Esophagus squamous epithelium (tissue), 5 donors: ENCODE data around the gene TAGLN3. TPM values are rescaled to one million over a fixed set of nuclear protein-coding genes. Genes with fewer than 3 reads are reported as not detected.
A peak's percentile ranks its signal among the peaks of the same experiment; 100 is the strongest.

Experiments used
- DNase-seq: peaks from one replicate; lab custom pipeline; 2025; lab: John Stamatoyannopoulos, UW
- H3K27ac ChIP-seq, 4 donors: fragments of 200-600 bp; sonication (generic); one replicate each; pipeline ENCODE4 v1.5.1; 2016 to 2019; ENCODE audit warnings: mild to moderate bottlenecking in 1 of 4
- H3K27me3 ChIP-seq, 4 donors: fragments of 200-600 bp; sonication (generic); 1 replicate in 3 of 4; 2 replicates in 1 of 4; pipeline versions ENCODE4 v1.5.1 to v1.6.0; 2017 to 2021; ENCODE audit warnings: antibody characterized with exemption in 1 of 4
- H3K36me3 ChIP-seq, 3 donors: fragments of 200-600 bp; sonication (generic); one replicate each; pipeline ENCODE4 v1.5.1; 2016 to 2019
- H3K4me1 ChIP-seq, 3 donors: fragments of 200-600 bp; sonication (generic); one replicate each; pipeline ENCODE4 v1.5.1; 2017 to 2019
- H3K4me3 ChIP-seq, 4 donors: fragments of 200-600 bp; sonication (generic); 1 replicate in 3 of 4; 2 replicates in 1 of 4; pipeline ENCODE4 v1.5.1; 2016 to 2019; ENCODE audit warnings: mild to moderate bottlenecking in 2 of 4, moderate library complexity in 1 of 4
- H3K9me3 ChIP-seq, 3 donors: fragments of 200-600 bp; sonication (generic); one replicate each; pipeline ENCODE4 v1.5.1; 2016 to 2019
- POLR2A ChIP-seq, 4 donors: fragments of 450-650 bp; IDR thresholded peaks; one replicate each; pipeline ENCODE4 v1.6.1; 2017; ENCODE audit warnings: antibody characterized with exemption in 4 of 4, mild to moderate bottlenecking in 4 of 4, moderate library complexity in 3 of 4
- WGBS, 2 donors: methylation state at CpG; one replicate each; pipeline ENCODE4 v1.1.5; 2018; 5-methylcytosine and 5-hydroxymethylcytosine counted together
- intact Hi-C: fragments of 100-400 bp; cut with DNase I; formaldehyde crosslinking; loops from one replicate; pipeline ENCODE4 v1.15.0; 2022
- total RNA-seq, 4 donors: library from RNA; depleted of rRNA; stranded (reverse); fragments of >200 nt; gene quantifications; one replicate each; pipeline ENCODE4 v1.1.0, GENCODE V29; 2016
- TF ChIP-seq, protein P1 (sequence below), 6 experiments: fragments of 450-650 bp in 4 of 6; fragments of 200-600 bp in 2 of 6; sonication (generic) in 2 of 6; IDR thresholded peaks; one replicate each; pipeline ENCODE4 v1.5.1; 2016 to 2019; ENCODE audit warnings: antibody characterized with exemption in 6 of 6, mild to moderate bottlenecking in 4 of 6, moderate library complexity in 4 of 6
- donor health status: DM: yes; HTN: yes; CAD: no.

The TAGLN3 gene
- total RNA-seq, 4 donors from 2014 or later, result not detected

- Histone ChIP-seq H3K4me1 (peaks cover 0 to 21% (median 6%) of the 10 kb centered on the region in 3 donors), H3K27me3 (no peaks in the 10 kb centered on the region), H3K27ac (no peak overlapping the region), H3K9me3 (no peaks in the 10 kb centered on the region), H3K4me3 (no peak overlapping the region), H3K36me3 (no peaks in the 10 kb centered on the region)
- DNase-seq, result no peak
- intact Hi-C loops, result no loop called here
- no peak for TF ChIP-seq POLR2A (IDR thresholded peaks at IDR 0.05)
- TF ChIP-seq, protein P1, sequence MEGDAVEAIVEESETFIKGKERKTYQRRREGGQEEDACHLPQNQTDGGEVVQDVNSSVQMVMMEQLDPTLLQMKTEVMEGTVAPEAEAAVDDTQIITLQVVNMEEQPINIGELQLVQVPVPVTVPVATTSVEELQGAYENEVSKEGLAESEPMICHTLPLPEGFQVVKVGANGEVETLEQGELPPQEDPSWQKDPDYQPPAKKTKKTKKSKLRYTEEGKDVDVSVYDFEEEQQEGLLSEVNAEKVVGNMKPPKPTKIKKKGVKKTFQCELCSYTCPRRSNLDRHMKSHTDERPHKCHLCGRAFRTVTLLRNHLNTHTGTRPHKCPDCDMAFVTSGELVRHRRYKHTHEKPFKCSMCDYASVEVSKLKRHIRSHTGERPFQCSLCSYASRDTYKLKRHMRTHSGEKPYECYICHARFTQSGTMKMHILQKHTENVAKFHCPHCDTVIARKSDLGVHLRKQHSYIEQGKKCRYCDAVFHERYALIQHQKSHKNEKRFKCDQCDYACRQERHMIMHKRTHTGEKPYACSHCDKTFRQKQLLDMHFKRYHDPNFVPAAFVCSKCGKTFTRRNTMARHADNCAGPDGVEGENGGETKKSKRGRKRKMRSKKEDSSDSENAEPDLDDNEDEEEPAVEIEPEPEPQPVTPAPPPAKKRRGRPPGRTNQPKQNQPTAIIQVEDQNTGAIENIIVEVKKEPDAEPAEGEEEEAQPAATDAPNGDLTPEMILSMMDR (IDR thresholded peaks at IDR 0.05), result no peak
- 65 to 71% methylated on average over 6 of the region's 6 CpGs for WGBS, 2 donors
Observed at GRCh38 chr3:112012205-112012992, 13.7 kb downstream of the TAGLN3 start.

- H3K27me3 ChIP-seq, result no peaks in the 10 kb centered on the region
- intact Hi-C loops, result no loop called here
- no peak overlapping the region for H3K27ac ChIP-seq
- H3K9me3 ChIP-seq, result no peaks in the 10 kb centered on the region
- no peak for DNase-seq
- H3K4me1 ChIP-seq, result peaks cover 0 to 21% (median 3%) of the 10 kb centered on the region in 3 donors
- TF ChIP-seq POLR2A (IDR thresholded peaks at IDR 0.05), result peak in 1 of 4 donors; percentile 12
- TF ChIP-seq, protein P1 (IDR thresholded peaks at IDR 0.05), result peak; percentile 34 to 73 (median 63)
- no peak overlapping the region for H3K4me3 ChIP-seq
- 38 to 41% methylated on average over 14 to 19 of the region's 19 CpGs for WGBS, 2 donors
- no peaks in the 10 kb centered on the region for H3K36me3 ChIP-seq
Observed at GRCh38 chr3:112013058-112013783, 14.5 kb downstream of the TAGLN3 start.

DNA sequence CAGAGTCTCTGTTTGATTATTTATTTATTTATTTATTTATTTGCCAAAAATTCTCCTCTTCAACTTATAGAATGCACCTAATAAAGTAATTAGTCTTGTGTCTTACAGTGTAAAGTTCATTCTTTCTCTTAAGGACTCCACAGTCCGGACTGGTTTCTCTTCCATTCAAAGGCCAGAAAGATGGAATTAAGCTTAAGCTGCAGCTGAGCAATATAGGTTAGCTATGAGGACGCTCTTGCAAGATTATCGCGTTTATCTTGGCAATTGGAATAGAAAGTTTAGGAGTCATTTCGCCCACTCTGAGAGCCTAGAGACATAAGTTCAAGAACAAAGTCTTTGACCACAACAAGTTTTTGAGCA is 15.0 kb downstream of the TAGLN3 start:
- 47% methylated on average over 5 of the region's 5 CpGs for WGBS, 2 donors
- H3K27me3 ChIP-seq, result no peaks in the 10 kb centered on the region
- TF ChIP-seq POLR2A (IDR thresholded peaks at IDR 0.05), result no peak
- TF ChIP-seq, protein P1 (IDR thresholded peaks at IDR 0.05), result no peak
- peaks cover 0 to 21% (median 3%) of the 10 kb centered on the region in 3 donors for H3K4me1 ChIP-seq
- intact Hi-C loops, result no loop called here
- H3K4me3 ChIP-seq, result no peak overlapping the region
- H3K36me3 ChIP-seq, result no peaks in the 10 kb centered on the region
- H3K27ac ChIP-seq, result no peak overlapping the region
- no peak for DNase-seq
- H3K9me3 ChIP-seq, result no peaks in the 10 kb centered on the region

DNA sequence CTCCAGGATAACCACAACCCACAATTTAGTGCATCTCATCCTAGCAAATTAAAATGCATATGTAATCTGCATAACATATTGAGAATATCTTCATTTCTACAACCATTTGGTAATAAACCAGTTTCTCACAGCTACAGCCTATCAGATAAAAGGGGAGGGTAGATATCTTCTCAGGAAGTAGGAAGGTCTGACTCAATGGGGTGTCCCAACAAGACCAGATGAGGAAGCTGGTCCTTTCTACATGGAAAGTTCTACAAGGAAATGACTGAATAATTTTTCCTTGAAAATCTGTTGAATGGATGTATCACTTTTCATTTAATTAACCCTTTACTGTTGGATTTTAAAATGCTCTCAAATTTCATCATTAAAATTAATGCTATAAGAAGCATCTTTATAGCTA is 18.4 kb downstream of the TAGLN3 start:
- TF ChIP-seq, protein P1 (IDR thresholded peaks at IDR 0.05), result no peak
- TF ChIP-seq POLR2A (IDR thresholded peaks at IDR 0.05), result no peak
- H3K4me1 ChIP-seq, result peaks cover 0 to 14% (median 0%) of the 10 kb centered on the region in 3 donors
- intact Hi-C loops, result no loop called here
- no peak for DNase-seq
- H3K4me3 ChIP-seq, result no peak overlapping the region
- H3K27me3 ChIP-seq, result no peaks in the 10 kb centered on the region
- H3K9me3 ChIP-seq, result no peaks in the 10 kb centered on the region
- no peak overlapping the region for H3K27ac ChIP-seq
- no peaks in the 10 kb centered on the region for H3K36me3 ChIP-seq

DNA sequence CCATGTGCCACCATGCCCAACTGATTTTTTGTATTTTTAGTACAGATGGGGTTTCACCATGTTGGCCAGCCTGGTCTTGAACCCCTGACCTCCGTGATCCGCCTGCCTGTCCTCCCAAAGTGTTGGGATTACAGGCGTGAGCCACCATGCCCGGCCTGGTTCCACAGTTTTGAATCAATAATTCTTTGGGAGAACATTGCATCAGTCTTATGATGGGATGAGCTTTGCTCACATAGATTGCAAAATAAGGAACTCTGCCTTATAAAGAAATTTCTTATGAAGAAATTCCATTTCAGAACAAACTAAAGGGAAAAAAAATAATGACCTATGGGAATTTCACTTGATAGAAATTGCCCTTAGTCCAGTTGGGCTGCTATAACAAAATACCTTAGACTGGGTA is 20.0 kb downstream of the TAGLN3 start:
- intact Hi-C loops, result no loop called here
- Histone ChIP-seq H3K27me3 (no peaks in the 10 kb centered on the region), H3K36me3 (no peaks in the 10 kb centered on the region), H3K9me3 (no peaks in the 10 kb centered on the region), H3K27ac (no peak overlapping the region), H3K4me1 (peaks cover 0 to 1% (median 0%) of the 10 kb centered on the region in 3 donors), H3K4me3 (no peak overlapping the region)
- no peak for DNase-seq
- TF ChIP-seq, protein P1 (IDR thresholded peaks at IDR 0.05), result no peak
- TF ChIP-seq POLR2A (IDR thresholded peaks at IDR 0.05), result no peak
- WGBS, 2 donors, result 84 to 94% methylated on average over 3 to 4 of the region's 4 CpGs
